Measurements from ENCODE around the gene GSS.

GSS gene

GRCh38 chr20:34951252-34951651 lies 4.4 kb downstream of the GSS start:
- DNase-seq (ENCODE audit: low read depth, low spot score): no peak
- peak overlapping the region; percentile 2 for H3K27ac ChIP-seq

GRCh38 chr20:34949120-34949519 lies 6.5 kb downstream of the GSS start:
- no peak for DNase-seq (ENCODE audit: low read depth, low spot score)
- H3K27ac ChIP-seq: peak overlapping the region; percentile 93

GRCh38 chr20:34948030-34948429 lies 7.6 kb downstream of the GSS start:
- no peak for DNase-seq (ENCODE audit: low read depth, low spot score)
- peak overlapping the region; percentile 93 for H3K27ac ChIP-seq

GRCh38 chr20:34947336-34947735 lies 8.3 kb downstream of the GSS start:
- no peak for DNase-seq (ENCODE audit: low read depth, low spot score)
- peak overlapping the region; percentile 93 for H3K27ac ChIP-seq

DNA sequence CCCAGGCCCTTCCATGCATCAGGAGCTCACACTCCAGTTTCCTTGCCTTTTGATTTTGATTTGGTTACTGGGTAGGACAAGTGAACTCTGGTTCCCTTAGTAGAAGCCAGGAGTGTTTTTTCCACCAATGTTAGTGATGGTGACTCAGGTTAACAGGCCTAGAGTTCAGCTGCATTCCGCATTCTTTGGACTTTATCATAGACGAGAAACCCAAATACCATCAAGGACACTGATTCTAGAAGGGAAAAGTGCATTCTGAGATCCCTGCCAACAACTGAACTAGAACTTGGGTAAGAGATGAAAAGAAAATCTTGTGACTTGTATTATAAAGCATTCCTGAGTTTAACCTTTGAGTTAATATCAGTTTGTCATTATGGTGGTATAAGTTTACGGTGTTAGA lies 8.9 kb downstream of the GSS start:
- DNase-seq (ENCODE audit: low read depth, low spot score): no peak
- H3K27ac ChIP-seq: peak overlapping the region; percentile 93

- H3K27ac ChIP-seq: peak overlapping the region; percentile 93
- DNase-seq (ENCODE audit: low read depth, low spot score): no peak
Measured at GRCh38 chr20:34945315-34946077, 10.1 kb downstream of the GSS start.

DNA sequence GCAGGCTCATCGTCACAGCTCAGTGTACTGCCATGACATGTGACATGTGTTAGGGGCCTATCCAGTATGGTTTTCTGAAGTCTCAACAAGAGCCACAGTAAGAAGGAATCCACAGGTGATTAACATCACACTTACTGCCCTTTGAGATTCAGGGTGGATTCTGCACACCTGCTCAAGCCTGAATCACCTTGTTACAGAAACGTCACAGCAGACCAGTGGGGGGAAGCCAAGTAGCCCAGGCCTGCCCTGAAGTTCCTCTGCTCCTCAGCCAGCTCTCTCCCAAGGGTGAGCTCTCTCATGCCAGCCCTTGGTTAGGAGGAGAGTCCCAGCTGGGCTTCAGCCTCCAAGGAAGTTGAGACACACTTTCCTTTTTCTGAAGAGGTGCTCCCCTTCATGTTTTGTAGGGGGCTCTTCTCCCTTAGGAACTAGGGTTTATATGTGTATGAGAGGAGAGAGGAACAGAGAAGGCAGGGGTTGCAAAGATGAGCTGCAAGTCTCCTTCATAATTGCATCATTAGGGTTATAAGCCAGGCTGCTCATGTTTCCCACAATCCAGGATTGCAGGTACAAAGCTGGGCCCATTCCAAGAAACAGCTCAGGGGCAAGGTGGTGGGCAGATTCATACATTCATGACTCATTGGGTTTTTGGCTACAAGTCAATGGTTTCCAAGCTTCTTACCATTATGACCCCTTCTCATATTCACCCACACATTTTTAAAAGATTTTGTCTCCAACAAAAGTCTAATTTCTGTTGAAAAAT lies 11.6 kb downstream of the GSS start:
- DNase-seq (ENCODE audit: low read depth, low spot score): no peak
- peak overlapping the region; percentile 93 for H3K27ac ChIP-seq

- no peak overlapping the region for H3K27ac ChIP-seq
- DNase-seq (ENCODE audit: low read depth, low spot score): no peak
Measured at GRCh38 chr20:34942301-34942700, 13.3 kb downstream of the GSS start.

DNA sequence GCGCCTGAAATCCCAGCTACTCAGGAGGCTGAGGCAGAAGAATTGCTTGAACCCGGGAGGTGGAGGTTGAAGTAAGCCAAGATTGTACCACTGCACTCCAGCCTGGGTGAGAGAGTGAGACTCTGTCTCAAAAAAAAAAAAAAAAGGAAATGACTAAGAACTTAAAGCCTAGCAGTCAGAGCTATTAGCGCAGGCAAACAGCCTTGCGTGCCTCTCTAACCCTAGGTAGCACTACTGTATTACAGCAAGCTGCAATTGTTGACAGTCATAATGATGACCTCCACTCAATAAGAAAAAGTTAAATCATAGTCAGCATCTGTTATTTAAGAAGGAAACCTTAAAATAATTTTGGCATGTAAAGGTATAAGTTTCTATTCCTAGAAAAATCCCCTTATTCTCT lies 14.4 kb downstream of the GSS start:
- H3K27ac ChIP-seq: no peak overlapping the region
- DNase-seq (ENCODE audit: low read depth, low spot score): no peak

DNA sequence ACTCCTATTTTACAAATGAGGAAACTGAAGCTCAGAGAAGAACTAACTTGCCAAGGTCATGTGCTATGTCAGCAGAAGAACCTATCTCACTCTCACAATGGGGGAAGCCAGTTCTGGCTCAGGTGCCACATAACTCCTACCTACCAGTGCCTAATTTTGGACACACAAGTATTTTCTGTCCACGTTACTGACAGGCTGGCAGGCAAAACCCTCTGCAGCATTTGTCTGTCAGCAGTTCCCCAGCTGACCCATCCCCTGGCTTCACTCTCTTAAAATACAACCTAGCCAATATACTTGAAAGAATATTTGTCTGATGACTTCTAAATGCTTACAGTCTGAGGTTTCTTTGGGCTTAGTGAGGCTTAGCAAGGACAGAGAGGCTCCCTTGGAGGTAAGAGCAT lies 15.5 kb downstream of the GSS start:
- no peak for DNase-seq (ENCODE audit: low read depth, low spot score)
- no peak overlapping the region for H3K27ac ChIP-seq

- DNase-seq (ENCODE audit: low read depth, low spot score): no peak
- no peak overlapping the region for H3K27ac ChIP-seq
Measured at GRCh38 chr20:34938466-34939163, 17.0 kb downstream of the GSS start.

- DNase-seq (ENCODE audit: low read depth, low spot score): no peak
- H3K27ac ChIP-seq: no peak overlapping the region
Measured at GRCh38 chr20:34931771-34932170, 23.8 kb downstream of the GSS start.

DNA sequence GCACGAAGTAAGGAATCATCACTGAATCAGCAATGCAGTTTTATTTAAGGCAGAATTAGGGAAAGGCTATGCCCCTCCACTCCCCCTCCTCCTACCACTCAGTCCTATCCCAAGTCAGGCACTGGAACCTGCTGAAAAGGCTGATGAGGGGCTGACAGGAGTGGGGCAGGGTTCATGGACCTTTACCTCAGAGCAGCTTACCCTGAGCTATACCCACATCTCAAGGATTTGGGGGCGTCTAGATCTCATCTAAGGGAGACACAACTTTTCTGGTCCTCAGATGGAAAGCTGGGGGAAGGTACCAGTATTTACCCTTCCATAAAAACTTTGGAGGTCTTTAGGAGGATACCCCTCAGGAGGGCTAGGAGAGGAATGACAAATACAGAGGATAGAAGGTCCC lies 27.2 kb downstream of the GSS start:
- H3K27ac ChIP-seq: no peak overlapping the region

GRCh38 chr20:34927736-34928135 lies 27.9 kb downstream of the GSS start:
- DNase-seq (ENCODE audit: low read depth, low spot score): no peak
- peak overlapping the region; percentile 28 for H3K27ac ChIP-seq

More for the DNA sequence above, 27.2 kb downstream of the GSS start:
- no peak for DNase-seq (ENCODE audit: low read depth, low spot score)

DNA sequence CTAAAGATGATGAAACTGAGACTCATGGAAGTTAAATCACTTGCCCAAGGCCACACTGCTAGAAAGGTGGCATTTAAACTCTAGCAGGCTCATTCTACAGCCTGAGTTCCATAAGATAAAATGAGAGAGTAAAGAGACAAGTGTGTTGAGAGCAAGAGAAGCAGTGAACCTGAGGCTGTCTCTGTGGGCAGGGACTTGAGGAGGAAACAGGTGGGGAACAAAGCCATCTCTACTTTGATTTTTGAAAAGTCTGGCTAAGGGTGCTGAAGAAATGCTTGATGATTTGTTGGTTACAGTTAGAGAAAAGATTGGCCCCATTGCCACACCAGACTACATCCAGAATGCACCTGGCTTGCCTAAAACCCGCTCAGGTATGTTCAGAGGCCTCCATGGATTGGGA lies 29.0 kb downstream of the GSS start:
- H3K27ac ChIP-seq: no peak overlapping the region
- DNase-seq (ENCODE audit: low read depth, low spot score): no peak

DNA sequence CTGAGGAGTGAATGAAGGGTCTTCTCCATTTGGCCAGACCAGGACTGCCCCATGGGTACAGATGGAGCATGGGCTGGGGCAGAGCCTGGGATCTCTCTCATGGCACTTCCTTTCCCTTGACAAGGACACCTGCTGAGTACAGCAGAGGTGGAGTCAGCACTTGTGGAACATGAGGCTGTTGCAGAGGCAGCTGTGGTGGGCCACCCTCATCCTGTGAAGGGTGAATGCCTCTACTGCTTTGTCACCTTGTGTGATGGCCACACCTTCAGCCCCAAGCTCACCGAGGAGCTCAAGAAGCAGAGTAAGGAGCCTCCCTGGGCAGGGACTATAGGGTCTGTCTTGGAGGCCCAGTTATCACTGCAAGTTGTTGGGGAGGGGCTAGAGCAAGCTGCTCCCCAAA lies 29.6 kb downstream of the GSS start:
- DNase-seq (ENCODE audit: low read depth, low spot score): no peak
- H3K27ac ChIP-seq: no peak overlapping the region

DNA sequence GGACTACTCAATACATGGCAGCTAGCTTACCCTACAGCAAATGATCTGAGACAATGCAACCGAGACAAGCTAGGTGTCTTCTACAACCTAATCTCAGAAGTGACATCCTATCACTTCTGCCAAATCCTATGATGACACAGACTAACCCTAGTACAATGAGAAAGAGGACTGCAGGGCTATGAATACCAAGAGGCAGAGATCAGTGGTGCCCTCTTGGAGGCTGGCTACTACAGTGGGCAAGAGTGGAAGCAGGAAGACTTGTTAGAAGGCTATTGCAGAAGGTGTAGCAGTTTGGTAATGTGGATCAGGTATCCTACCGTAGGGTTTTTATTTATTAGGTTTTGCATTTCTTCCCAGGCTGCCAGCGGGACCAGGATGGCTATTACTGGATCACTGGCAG lies 30.3 kb downstream of the GSS start:
- DNase-seq (ENCODE audit: low read depth, low spot score): no peak
- no peak overlapping the region for H3K27ac ChIP-seq

GRCh38 chr20:34923414-34923813 lies 32.2 kb downstream of the GSS start:
- peak overlapping the region; percentile 31 for H3K27ac ChIP-seq
- no peak for DNase-seq (ENCODE audit: low read depth, low spot score)

DNA sequence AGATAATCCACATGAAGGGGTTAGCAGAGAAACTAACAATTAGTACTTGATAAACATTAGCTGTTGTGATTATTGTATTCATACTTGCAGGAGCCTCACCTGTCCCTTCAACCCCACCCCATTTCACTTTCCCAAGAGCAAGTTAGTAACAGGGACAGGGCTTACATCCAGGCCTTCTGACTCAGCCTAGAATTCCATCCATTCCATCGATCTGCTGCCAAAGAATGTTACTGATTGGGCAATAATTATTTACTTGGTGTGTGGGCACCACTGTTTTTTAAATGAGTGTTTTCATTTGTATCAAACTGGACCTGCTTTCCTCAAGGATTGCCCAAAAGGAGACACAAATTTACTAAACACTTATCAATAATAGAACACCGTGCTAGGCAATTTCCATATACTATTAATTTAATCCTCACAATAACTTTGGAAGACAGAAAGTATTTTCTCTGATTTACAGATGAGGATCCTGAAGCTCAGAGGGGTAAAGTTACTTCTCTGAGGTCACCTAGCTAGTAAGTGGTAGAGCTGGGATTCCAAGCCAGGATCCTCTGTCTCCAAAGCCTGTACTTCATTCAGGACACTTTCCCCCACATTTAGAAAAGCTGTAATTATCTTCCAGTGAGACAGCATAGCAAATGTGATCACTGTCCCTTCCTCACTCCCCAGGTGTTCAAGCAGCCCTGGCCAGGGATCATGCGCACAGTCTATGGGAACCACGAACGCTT lies 32.8 kb downstream of the GSS start:
- peak overlapping the region; percentile 31 for H3K27ac ChIP-seq
- DNase-seq (ENCODE audit: low read depth, low spot score): peak; percentile 61

GRCh38 chr20:34921436-34921835 lies 34.2 kb downstream of the GSS start:
- no peak for DNase-seq (ENCODE audit: low read depth, low spot score)

More at GRCh38 chr20:34921436-34921835, 34.2 kb downstream of the GSS start:
- H3K27ac ChIP-seq: no peak overlapping the region
